Thymus (tissue), 14 donors: ENCODE data around the gene IL2RA. TPM values are rescaled to one million over a fixed set of nuclear protein-coding genes. Genes with fewer than 3 reads are reported as not detected.
"Not testable (repeated sequence)": the region's sequence is repeated elsewhere in the genome, so short reads cannot be mapped to it uniquely, and the experiment has no call there.

ENCODE experiments used
- DNase-seq, 9 donors: peaks; one replicate each; pipeline ENCODE4 v3.0.0-alpha.2; 2013; ENCODE audit warnings: low spot score in 9 of 9, low read depth in 6 of 9, missing footprints in 1 of 9
- H3K27ac ChIP-seq, 2 donors: one replicate each; pipeline ENCODE4 v1.5.1; 2013; ENCODE audit warnings: control low read depth in 1 of 2, low read depth in 1 of 2, low read length in 1 of 2, mild to moderate bottlenecking in 1 of 2, moderate library complexity in 1 of 2
- H3K27me3 ChIP-seq, 2 donors: one replicate each; pipeline ENCODE4 v1.5.1; 2013; ENCODE audit warnings: low read length in 1 of 2; ENCODE audit not compliant: control insufficient read depth in 2 of 2, insufficient read depth in 1 of 2
- H3K36me3 ChIP-seq, 2 donors: one replicate each; pipeline ENCODE4 v1.5.1; 2013; ENCODE audit warnings: low read length in 1 of 2, mild to moderate bottlenecking in 1 of 2, moderate library complexity in 1 of 2; ENCODE audit not compliant: control insufficient read depth in 2 of 2, insufficient read depth in 2 of 2
- H3K4me1 ChIP-seq, 2 donors: one replicate each; pipeline ENCODE4 v1.5.1; 2013; ENCODE audit warnings: low read length in 2 of 2; ENCODE audit not compliant: control insufficient read depth in 2 of 2, insufficient read depth in 2 of 2
- H3K4me3 ChIP-seq, 2 donors: one replicate each; pipeline ENCODE4 v1.5.1; 2013; ENCODE audit warnings: low read length in 2 of 2, control low read depth in 1 of 2, mild to moderate bottlenecking in 1 of 2
- H3K9me3 ChIP-seq, 2 donors: one replicate each; pipeline ENCODE4 v1.5.1; 2013; ENCODE audit warnings: low read length in 1 of 2, mild to moderate bottlenecking in 1 of 2; ENCODE audit not compliant: control insufficient read depth in 2 of 2, insufficient read depth in 1 of 2
- WGBS: extraction: QIAGEN DNeasy Blood & Tissue Kit; methylation state at CpG from one replicate; pipeline ENCODE4 v1.1.7; 2013; 5-methylcytosine and 5-hydroxymethylcytosine counted together
- long read RNA-seq, 10 donors: transcript quantifications; one replicate each; lab custom pipeline, GENCODE V29; 2026
- polyA plus RNA-seq: library from polyadenylated mRNA; stranded (reverse); fragments of 200-250 nt; gene quantifications from one replicate; pipeline ENCODE4 v1.2.3, GENCODE V29; 2013
- total RNA-seq: library from RNA; stranded (reverse); fragments of 120-200 nt; gene quantifications from one replicate; pipeline ENCODE4 v1.2.4, GENCODE V29; 2013
- donor health status: healthy.

IL2RA gene
- 5.6 TPM for total RNA-seq
- 13.0 TPM for polyA plus RNA-seq
- long read RNA-seq, donor 1, partial matches to known transcripts = 0 of 1 reads
- long read RNA-seq, donor 1, other reads (novel, unspliced or antisense) = 0 of 1 reads
- long read RNA-seq, donor 2 = 0 reads
- long read RNA-seq, donor 3, partial matches to known transcripts = 0 of 1 reads
- long read RNA-seq, donor 3, other reads (novel, unspliced or antisense) = 0 of 1 reads
- long read RNA-seq, donor 4, partial matches to known transcripts = 0 of 1 reads
- long read RNA-seq, donor 4, other reads (novel, unspliced or antisense) = 0 of 1 reads
- long read RNA-seq, donor 5, partial matches to known transcripts = 0 of 4 reads
- long read RNA-seq, donor 5, other reads (novel, unspliced or antisense) = 0 of 4 reads
- long read RNA-seq, donor 6, partial matches to known transcripts = 0 of 2 reads
- long read RNA-seq, donor 6, other reads (novel, unspliced or antisense) = 0 of 2 reads
- long read RNA-seq, donor 7, partial matches to known transcripts = 0 of 1 reads
- long read RNA-seq, donor 7, other reads (novel, unspliced or antisense) = 0 of 1 reads
- long read RNA-seq, donor 8, partial matches to known transcripts = 0 of 1 reads
- long read RNA-seq, donor 8, other reads (novel, unspliced or antisense) = 0 of 1 reads
- long read RNA-seq, donor 9, partial matches to known transcripts = 0 of 2 reads
- long read RNA-seq, donor 9, other reads (novel, unspliced or antisense) = 0 of 2 reads
- long read RNA-seq, donor 10, partial matches to known transcripts = 0 of 1 reads
- long read RNA-seq, donor 10, other reads (novel, unspliced or antisense) = 0 of 1 reads

DNA sequence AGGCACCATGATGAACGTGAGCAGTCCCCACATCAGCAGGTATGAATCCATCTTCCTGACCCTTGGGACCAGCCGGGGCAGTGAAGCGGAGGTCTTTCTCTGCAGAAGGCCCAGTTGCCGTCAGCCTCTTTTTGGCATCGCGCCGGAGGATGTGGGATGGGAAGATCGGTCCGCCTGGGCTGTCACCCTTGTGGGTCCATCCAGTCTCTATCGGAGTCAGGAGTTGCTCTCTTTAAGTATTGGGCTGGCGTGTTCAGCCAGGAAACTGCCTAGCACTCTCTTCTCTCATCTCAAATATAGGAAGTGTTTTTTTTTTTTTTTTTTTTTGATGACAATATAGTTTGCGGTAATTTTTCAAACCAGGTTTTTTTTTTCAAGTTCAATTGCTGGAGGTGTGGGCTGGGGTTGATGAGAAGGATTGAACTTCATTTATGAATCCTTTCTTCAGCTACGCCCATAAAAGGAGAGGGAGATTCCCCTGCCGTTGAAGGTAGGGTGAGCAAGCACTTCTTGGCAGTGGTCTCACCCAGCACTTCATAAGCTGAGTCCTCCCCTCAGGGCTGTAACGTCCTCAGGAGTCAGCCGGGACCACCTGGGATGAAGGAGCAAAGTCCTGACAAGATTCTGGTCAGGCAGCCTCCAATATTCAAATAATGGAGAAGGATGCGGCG, at the start of gene IL2RA:
Gene IL2RA, minus strand, starts transcription at position 267 of the 671 bp plus-strand sequence. Its CDS starts 216 bp downstream, at position 51.
- Histone ChIP-seq H3K4me3 (peak within 1 kb of the TSS in 1 of 2 donors; percentile 13), H3K27ac (peak within 1 kb of the TSS in 1 of 2 donors; percentile 40)

DNA sequence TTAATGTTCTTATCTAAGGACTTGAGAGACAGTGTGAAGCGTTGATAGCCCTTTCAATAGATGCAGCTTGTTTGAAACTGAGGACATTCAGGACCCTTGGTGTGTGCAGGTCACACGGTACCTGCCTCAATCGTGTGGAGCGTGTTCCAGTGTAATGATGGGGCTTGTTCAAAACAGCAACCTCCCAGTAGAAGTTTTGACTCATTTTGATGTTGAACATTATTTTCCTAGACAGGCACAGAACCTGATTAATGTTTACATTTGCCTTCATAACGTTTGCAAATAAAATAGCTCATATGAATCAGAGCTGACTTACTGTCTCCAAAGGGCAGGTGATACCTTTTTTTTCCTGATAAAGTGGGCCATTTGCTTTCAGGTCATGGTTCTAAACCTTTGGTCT, 48.0 kb upstream of the IL2RA start:
- H3K4me1 ChIP-seq = peaks cover 0 to 11% of the 10 kb centered on the region in 2 donors
- no peak overlapping the region for H3K4me3 ChIP-seq
- no peaks in the 10 kb centered on the region for H3K9me3 ChIP-seq
- WGBS = 97% methylated on average over 5 of the region's 5 CpGs
- DNase-seq = no peak
- H3K27me3 ChIP-seq = no peaks in the 10 kb centered on the region
- peaks cover 41 to 96% of the 10 kb centered on the region in 2 donors for H3K36me3 ChIP-seq
- no peak overlapping the region for H3K27ac ChIP-seq

More for the DNA sequence above, at the start of gene IL2RA:
- Histone ChIP-seq H3K36me3 (no peaks in the 10 kb centered on the region), H3K27me3 (peaks cover 5 to 6% of the 10 kb centered on the region in 2 donors), H3K4me1 (peaks cover 10 to 19% of the 10 kb centered on the region in 2 donors), H3K9me3 (no peaks in the 10 kb centered on the region)
- WGBS = 41% methylated on average over 18 of the region's 18 CpGs
- DNase-seq = peak in 2 of 9 donors; percentile 33 to 73

DNA sequence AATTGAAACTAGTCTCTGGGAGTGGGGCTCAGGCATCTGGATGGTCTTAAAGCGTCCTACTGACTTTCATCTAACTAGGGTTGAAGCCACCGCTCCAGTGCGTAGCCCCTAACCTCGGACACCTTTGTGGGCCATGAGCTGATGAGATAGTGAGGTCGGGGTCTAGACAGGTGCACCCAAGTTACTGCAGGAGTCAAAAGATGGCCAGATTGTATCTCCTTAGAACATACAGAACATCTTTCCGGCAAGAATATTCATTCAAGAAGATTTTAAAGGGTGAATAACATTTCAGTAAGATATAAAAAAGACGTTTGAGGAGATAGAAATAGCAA, 47.2 kb upstream of the IL2RA start:
- 89% methylated on average over 7 of the region's 7 CpGs for WGBS

DNA sequence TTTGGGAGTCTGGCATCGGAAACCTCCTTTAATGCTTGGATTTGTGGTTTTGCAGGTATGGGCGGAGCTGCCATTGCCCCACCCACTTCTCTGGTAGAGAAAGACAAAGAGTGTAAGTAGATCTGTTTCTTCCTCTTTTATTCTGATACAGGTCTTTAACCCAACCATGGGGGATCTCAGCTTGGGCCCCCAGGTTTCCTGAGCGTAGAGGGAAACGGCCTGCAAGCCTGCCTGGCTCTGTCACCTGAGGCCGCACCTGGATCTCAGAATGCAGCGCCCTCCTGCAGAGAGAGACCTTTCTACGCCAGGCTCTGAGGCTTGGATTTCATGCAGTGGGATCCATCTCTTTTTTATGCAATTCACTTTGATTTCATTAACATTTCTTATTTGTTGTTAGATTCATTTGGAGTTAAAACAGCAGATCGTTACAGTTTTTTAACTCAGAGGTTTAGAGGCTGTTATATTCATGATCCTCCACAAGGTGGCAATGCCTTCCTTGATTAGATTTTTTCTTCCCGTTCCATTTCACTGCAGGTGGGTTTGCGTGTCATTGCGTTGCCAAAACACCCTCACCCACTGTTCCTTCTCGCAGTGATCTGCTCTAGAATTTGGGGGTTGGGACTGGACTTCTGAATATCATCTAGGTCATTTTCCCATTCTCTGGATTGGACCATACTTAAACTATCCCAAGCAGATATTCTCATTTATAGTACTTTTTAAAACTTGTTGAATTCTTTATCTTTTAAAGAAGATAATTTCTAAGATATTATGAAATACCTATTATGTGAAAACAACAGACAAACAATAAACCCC, 46.7 kb upstream of the IL2RA start:
- peaks cover 0 to 11% of the 10 kb centered on the region in 2 donors for H3K4me1 ChIP-seq
- no peak overlapping the region for H3K4me3 ChIP-seq
- peak in 6 of 9 donors; percentile 46 to 81 (median 54) for DNase-seq
- WGBS = 46% methylated on average over 12 of the region's 12 CpGs
- H3K9me3 ChIP-seq = no peaks in the 10 kb centered on the region
- peak overlapping the region in 1 of 2 donors; percentile 36 for H3K27ac ChIP-seq
- no peaks in the 10 kb centered on the region for H3K27me3 ChIP-seq
- peaks cover 36 to 95% of the 10 kb centered on the region in 2 donors for H3K36me3 ChIP-seq

More for the DNA sequence above, 47.2 kb upstream of the IL2RA start:
- no peak overlapping the region for H3K4me3 ChIP-seq
- H3K27ac ChIP-seq = no peak overlapping the region
- no peaks in the 10 kb centered on the region for H3K27me3 ChIP-seq
- DNase-seq = no peak
- H3K9me3 ChIP-seq = no peaks in the 10 kb centered on the region
- peaks cover 0 to 11% of the 10 kb centered on the region in 2 donors for H3K4me1 ChIP-seq
- H3K36me3 ChIP-seq = peaks cover 38 to 96% of the 10 kb centered on the region in 2 donors

DNA sequence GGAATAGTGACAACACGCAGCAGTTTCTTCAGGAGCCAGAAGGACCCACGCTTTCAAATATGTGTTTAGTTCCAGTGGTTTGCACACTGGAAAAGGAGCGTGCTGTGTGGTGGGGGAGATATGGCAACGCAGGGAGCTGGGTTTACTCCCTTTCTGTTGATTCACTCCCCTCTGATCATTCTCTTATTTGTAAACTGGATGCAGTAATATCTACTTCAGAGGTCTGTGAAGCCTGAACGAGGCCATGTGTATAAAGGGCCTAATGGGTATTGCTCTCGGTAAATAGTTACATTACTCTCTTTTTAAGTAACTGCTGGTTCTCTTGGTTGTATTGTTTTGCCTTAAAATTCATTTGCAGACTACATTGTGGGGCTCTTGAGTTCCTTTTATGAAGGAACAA, 45.9 kb upstream of the IL2RA start:
- no peaks in the 10 kb centered on the region for H3K9me3 ChIP-seq
- H3K36me3 ChIP-seq = peaks cover 38 to 95% of the 10 kb centered on the region in 2 donors
- no peaks in the 10 kb centered on the region for H3K27me3 ChIP-seq
- no peak for DNase-seq
- 88% methylated on average over 6 of the region's 6 CpGs for WGBS
- no peak overlapping the region for H3K27ac ChIP-seq
- no peak overlapping the region for H3K4me3 ChIP-seq
- peaks cover 0 to 11% of the 10 kb centered on the region in 2 donors for H3K4me1 ChIP-seq

DNA sequence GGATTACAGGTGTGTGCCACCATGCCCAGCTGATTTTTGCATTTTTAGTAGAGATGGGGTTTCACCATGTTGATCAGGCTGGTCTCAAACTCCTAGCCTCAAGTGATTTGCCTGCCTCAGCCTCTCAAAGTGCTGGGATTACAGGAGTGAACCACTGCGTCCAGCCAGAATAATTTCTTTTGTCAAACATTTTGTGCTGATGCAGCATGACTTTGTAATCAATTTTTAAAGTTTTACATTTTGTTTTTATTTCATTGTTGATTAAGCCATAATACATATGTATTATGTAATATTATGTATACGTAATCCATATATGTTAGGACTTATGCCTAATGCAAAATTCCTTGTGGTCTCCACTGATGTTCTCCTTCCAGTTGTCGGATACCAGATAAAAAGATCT, 45.4 kb upstream of the IL2RA start:
- not testable (repeated sequence) for DNase-seq, H3K27me3 ChIP-seq, H3K9me3 ChIP-seq, H3K27ac ChIP-seq, H3K4me3 ChIP-seq
- Histone ChIP-seq H3K4me1 (peaks cover 0 to 11% of the 10 kb centered on the region in 2 donors), H3K36me3 (peaks cover 40 to 95% of the 10 kb centered on the region in 2 donors)
- WGBS = 99% methylated on average over 3 of the region's 3 CpGs

DNA sequence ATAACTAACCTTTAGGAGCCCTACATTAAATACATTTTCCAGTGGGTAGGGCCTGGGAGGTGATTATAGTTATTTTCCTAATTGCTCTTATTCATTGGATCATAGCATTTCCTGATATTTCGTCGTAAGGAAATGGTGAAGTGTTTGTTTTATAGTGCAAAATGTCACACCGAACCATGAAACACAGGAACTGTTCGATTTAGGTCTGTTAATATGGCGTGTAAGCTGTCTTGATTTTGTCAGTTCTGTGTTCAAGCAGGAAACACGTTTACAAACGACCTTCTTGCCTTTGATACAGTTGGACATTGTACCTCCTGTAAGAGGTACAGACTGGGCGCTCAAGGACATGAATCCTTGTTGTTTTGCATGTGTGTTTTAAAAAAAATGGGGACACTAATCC, 41.4 kb upstream of the IL2RA start:
- 94% methylated on average over 8 of the region's 8 CpGs for WGBS
- H3K27me3 ChIP-seq = no peaks in the 10 kb centered on the region
- H3K36me3 ChIP-seq = peaks cover 25 to 83% of the 10 kb centered on the region in 2 donors
- H3K9me3 ChIP-seq = no peaks in the 10 kb centered on the region
- DNase-seq = no peak
- H3K27ac ChIP-seq = peak overlapping the region in 1 of 2 donors; percentile 37
- peaks cover 0 to 3% of the 10 kb centered on the region in 2 donors for H3K4me1 ChIP-seq
- H3K4me3 ChIP-seq = no peak overlapping the region

DNA sequence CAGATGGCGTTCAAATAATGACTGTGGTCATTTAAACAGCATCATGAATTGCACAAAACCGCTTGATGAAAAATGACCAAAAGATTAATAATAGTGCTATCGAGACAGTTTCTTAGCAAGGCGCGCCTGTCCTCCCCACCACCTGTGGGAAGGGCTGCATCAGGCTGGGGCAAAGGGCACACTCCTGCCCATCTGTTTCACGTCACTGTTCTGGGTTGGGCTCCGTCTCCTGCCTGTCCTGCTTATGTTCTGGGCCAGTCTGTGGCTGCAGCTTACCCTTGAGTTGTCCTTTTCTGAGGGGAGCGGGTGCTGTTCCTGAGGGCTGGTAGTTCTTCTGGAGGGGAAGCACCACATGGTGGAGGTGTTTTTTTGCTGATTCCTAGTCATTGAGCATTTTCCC, 40.0 kb upstream of the IL2RA start:
- Histone ChIP-seq H3K36me3 (peaks cover 35 to 83% of the 10 kb centered on the region in 2 donors), H3K27ac (no peak overlapping the region), H3K4me1 (no peaks in the 10 kb centered on the region), H3K27me3 (no peaks in the 10 kb centered on the region), H3K9me3 (no peaks in the 10 kb centered on the region), H3K4me3 (no peak overlapping the region)
- 98% methylated on average over 8 of the region's 8 CpGs for WGBS
- DNase-seq = no peak
